Vagina (tissue), 2 donors: ENCODE data around the gene CMTM4. TPM values are rescaled to one million over a fixed set of nuclear protein-coding genes. Genes with fewer than 3 reads are reported as not detected.
A peak's percentile ranks its signal among the peaks of the same experiment; 100 is the strongest.

ENCODE experiments used
- DNase-seq, 2 donors: peaks; one replicate each; pipeline ENCODE4 v3.0.0-alpha.2; 2017; ENCODE audit errors: extremely low spot score in 2 of 2
- H3K27ac ChIP-seq: fragments of 200-600 bp; sonication (generic); one replicate; pipeline ENCODE4 v1.5.1; 2019
- H3K27me3 ChIP-seq: fragments of 200-600 bp; sonication (generic); one replicate; pipeline ENCODE4 v1.5.1; 2019
- H3K36me3 ChIP-seq, 2 donors: fragments of 200-600 bp; sonication (generic); one replicate each; pipeline ENCODE4 v1.5.1; 2017 to 2019
- H3K4me1 ChIP-seq: fragments of 200-600 bp; sonication (generic); one replicate; pipeline ENCODE4 v1.5.1; 2019
- H3K4me3 ChIP-seq, 2 donors: fragments of 200-600 bp; sonication (generic); 1 replicate in 1 of 2; 2 replicates in 1 of 2; pipeline ENCODE4 v1.5.1; 2016 to 2019
- H3K9me3 ChIP-seq: fragments of 200-600 bp; sonication (generic); one replicate; pipeline ENCODE4 v1.5.1; 2019
- POLR2A ChIP-seq, 2 donors: fragments of 450-650 bp; IDR thresholded peaks; one replicate each; pipeline ENCODE4 v1.6.1; 2017; ENCODE audit warnings: antibody characterized with exemption in 2 of 2, mild to moderate bottlenecking in 2 of 2, moderate library complexity in 2 of 2
- POLR2AphosphoS5 ChIP-seq, 2 donors: sonication (generic); formaldehyde crosslinking; IDR thresholded peaks; one replicate each; pipeline ENCODE4 v1.9.0; 2017; ENCODE audit warnings: antibody characterized with exemption in 2 of 2, mild to moderate bottlenecking in 2 of 2, low read depth in 1 of 2; ENCODE audit not compliant: insufficient read depth in 1 of 2
- intact Hi-C: fragments of 100-400 bp; cut with DNase I; formaldehyde crosslinking; loops from one replicate; pipeline ENCODE4 v1.15.1; 2023
- total RNA-seq: library from RNA; depleted of rRNA; stranded (reverse); fragments of >200 nt; gene quantifications from one replicate; pipeline ENCODE4 v1.2.3, GENCODE V29; 2016
- TF ChIP-seq, protein P1 (sequence below), 3 experiments: fragments of 450-650 bp in 2 of 3; fragments of 200-600 bp in 1 of 3; sonication (generic) in 1 of 3; IDR thresholded peaks; one replicate each; pipeline ENCODE4 v1.5.1; 2017 to 2019; ENCODE audit warnings: antibody characterized with exemption in 3 of 3, mild to moderate bottlenecking in 2 of 3, moderate library complexity in 2 of 3

Gene CMTM4
- total RNA-seq, 1 donor from 2014 or later = 15.7 TPM

GRCh38 chr16:66605177-66605978, 91.2 kb downstream of the CMTM4 start:
- TF ChIP-seq, protein P1, sequence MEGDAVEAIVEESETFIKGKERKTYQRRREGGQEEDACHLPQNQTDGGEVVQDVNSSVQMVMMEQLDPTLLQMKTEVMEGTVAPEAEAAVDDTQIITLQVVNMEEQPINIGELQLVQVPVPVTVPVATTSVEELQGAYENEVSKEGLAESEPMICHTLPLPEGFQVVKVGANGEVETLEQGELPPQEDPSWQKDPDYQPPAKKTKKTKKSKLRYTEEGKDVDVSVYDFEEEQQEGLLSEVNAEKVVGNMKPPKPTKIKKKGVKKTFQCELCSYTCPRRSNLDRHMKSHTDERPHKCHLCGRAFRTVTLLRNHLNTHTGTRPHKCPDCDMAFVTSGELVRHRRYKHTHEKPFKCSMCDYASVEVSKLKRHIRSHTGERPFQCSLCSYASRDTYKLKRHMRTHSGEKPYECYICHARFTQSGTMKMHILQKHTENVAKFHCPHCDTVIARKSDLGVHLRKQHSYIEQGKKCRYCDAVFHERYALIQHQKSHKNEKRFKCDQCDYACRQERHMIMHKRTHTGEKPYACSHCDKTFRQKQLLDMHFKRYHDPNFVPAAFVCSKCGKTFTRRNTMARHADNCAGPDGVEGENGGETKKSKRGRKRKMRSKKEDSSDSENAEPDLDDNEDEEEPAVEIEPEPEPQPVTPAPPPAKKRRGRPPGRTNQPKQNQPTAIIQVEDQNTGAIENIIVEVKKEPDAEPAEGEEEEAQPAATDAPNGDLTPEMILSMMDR (IDR thresholded peaks at IDR 0.05) = no peak
- TF ChIP-seq POLR2A (IDR thresholded peaks at IDR 0.05) = no peak
- no peak for TF ChIP-seq POLR2AphosphoS5 (IDR thresholded peaks at IDR 0.05; ENCODE audit: insufficient read depth in 1 of 2, low read depth in 1 of 2)
- DNase-seq = no peak
- peaks cover 49% of the 10 kb centered on the region for H3K4me1 ChIP-seq

DNA sequence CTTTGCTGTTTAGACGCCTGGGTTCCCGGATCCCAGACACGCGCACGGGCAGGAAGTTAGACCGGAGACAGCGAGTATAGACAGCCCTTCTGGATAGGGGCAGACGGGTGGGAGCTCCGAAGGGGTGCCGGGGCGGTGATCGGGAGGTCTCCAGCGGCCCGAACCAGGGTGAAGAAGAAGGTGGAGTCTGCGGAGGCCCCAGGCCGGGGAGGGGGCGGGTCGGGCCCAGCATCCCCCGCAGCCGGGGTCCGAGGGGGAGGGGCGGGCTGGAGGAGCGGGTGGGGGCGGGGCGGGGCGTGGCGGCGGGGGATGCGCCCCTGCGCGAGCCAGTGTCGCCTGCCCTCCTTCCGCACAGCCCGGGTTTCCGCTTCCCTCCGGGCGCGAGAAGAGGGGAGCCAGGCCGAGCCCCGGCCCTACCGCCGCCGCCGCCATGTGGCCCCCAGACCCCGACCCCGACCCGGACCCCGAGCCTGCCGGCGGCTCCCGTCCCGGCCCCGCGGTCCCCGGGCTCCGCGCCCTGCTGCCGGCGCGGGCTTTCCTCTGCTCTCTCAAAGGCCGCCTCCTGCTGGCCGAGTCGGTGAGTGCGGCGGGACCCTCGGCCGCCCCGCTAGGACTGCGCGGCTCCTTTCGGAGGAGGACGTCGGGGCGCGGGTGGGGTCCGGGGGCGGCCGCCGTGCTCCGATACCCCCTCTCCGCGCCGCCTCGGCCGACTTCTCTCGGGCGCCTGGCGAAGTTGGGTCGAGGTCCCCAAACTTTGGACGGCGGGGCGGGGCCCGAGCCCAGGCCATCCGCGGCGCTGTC, 92.0 kb downstream of the CMTM4 start, which contains the start of gene CMTM3:
Gene CMTM3, plus strand, starts transcription at position 329 of the 801 bp plus-strand sequence. Its CDS starts 102 bp downstream, at position 431.
- no peak for TF ChIP-seq POLR2AphosphoS5 (IDR thresholded peaks at IDR 0.05; ENCODE audit: insufficient read depth in 1 of 2, low read depth in 1 of 2)
- TF ChIP-seq, protein P1 (IDR thresholded peaks at IDR 0.05) = peak; percentile 43 to 87 (median 69)
- no peak for TF ChIP-seq POLR2A (IDR thresholded peaks at IDR 0.05)
- H3K4me3 ChIP-seq = peak within 1 kb of the TSS; percentile 83 to 94
- no peak for DNase-seq
- H3K27ac ChIP-seq = peak within 1 kb of the TSS; percentile 95
- H3K36me3 ChIP-seq = peaks cover 0 to 5% of the 10 kb centered on the region in 2 donors
- H3K9me3 ChIP-seq = no peaks in the 10 kb centered on the region
- H3K4me1 ChIP-seq = peaks cover 49% of the 10 kb centered on the region
- intact Hi-C loops = loop anchor here (5.0 to 10.0 kb wide), 3 partner anchors 80 to 197 kb away; no protein-coding TSS in a partner anchor
- H3K27me3 ChIP-seq = no peaks in the 10 kb centered on the region

More at GRCh38 chr16:66605177-66605978, 91.2 kb downstream of the CMTM4 start:
- Histone ChIP-seq H3K9me3 (no peaks in the 10 kb centered on the region), H3K4me3 (peak overlapping the region; percentile 83 to 94), H3K36me3 (peaks cover 0 to 12% of the 10 kb centered on the region in 2 donors), H3K27ac (peak overlapping the region; percentile 95), H3K27me3 (no peaks in the 10 kb centered on the region)
- intact Hi-C loops = loop anchor here (10.0 kb wide), 2 partner anchors 81 to 121 kb away; no protein-coding TSS in a partner anchor

- peak in 1 of 2 donors; percentile 44 for TF ChIP-seq POLR2AphosphoS5 (IDR thresholded peaks at IDR 0.05; ENCODE audit: insufficient read depth in 1 of 2, low read depth in 1 of 2)
- TF ChIP-seq, protein P1 (IDR thresholded peaks at IDR 0.05) = no peak
- H3K36me3 ChIP-seq = no peaks in the 10 kb centered on the region
- intact Hi-C loops = loop anchor here (5.0 to 10.0 kb wide), 3 partner anchors 79 to 196 kb away; no protein-coding TSS in a partner anchor
- no peaks in the 10 kb centered on the region for H3K27me3 ChIP-seq
- peak overlapping the region; percentile 83 to 94 for H3K4me3 ChIP-seq
- H3K9me3 ChIP-seq = no peaks in the 10 kb centered on the region
- peaks cover 42% of the 10 kb centered on the region for H3K4me1 ChIP-seq
- H3K27ac ChIP-seq = peak overlapping the region; percentile 95
- no peak for DNase-seq
Measured at GRCh38 chr16:66603537-66604375, 92.8 kb downstream of the CMTM4 start.

- TF ChIP-seq, protein P1 (IDR thresholded peaks at IDR 0.05) = no peak
- TF ChIP-seq POLR2A (IDR thresholded peaks at IDR 0.05) (no peak), POLR2AphosphoS5 (IDR thresholded peaks at IDR 0.05; ENCODE audit: insufficient read depth in 1 of 2, low read depth in 1 of 2) (no peak)
- intact Hi-C loops = loop anchor here (5.0 to 10.0 kb wide), 3 partner anchors 77 to 194 kb away; no protein-coding TSS in a partner anchor
- peaks cover 28% of the 10 kb centered on the region for H3K4me1 ChIP-seq
- no peaks in the 10 kb centered on the region for H3K27me3 ChIP-seq
- no peak for DNase-seq
- no peaks in the 10 kb centered on the region for H3K36me3 ChIP-seq
- H3K27ac ChIP-seq = no peak overlapping the region
- H3K9me3 ChIP-seq = no peaks in the 10 kb centered on the region
- H3K4me3 ChIP-seq = no peak overlapping the region
Measured at GRCh38 chr16:66601471-66601870, 95.1 kb downstream of the CMTM4 start.
